Parathyroid adenoma (tissue), 2 donors: ENCODE data around the gene CENPA.

Source experiments
- H2AFZ ChIP-seq: fragments of 300-600 bp; sonication (generic); one replicate; pipeline ENCODE4 v1.7.0; 2017; ENCODE audit warnings: antibody characterized with exemption, mild to moderate bottlenecking
- H3K27ac ChIP-seq: fragments of 300-600 bp; sonication (generic); one replicate; pipeline ENCODE4 v1.7.0; 2017
- H3K27me3 ChIP-seq: fragments of 300-600 bp; sonication (generic); one replicate; pipeline ENCODE4 v1.7.0; 2017; ENCODE audit warnings: low read length; ENCODE audit not compliant: control insufficient read depth, insufficient read depth
- H3K36me3 ChIP-seq: fragments of 300-600 bp; sonication (generic); one replicate; pipeline ENCODE4 v1.7.0; 2017; ENCODE audit warnings: low read length; ENCODE audit not compliant: control insufficient read depth, insufficient read depth
- H3K4me1 ChIP-seq: fragments of 300-600 bp; sonication (generic); one replicate; pipeline ENCODE4 v1.7.0; 2017; ENCODE audit warnings: control low read depth
- H3K4me2 ChIP-seq: fragments of 300-600 bp; sonication (generic); one replicate; pipeline ENCODE4 v1.7.0; 2017; ENCODE audit warnings: low read length
- H3K4me3 ChIP-seq: fragments of 300-600 bp; sonication (generic); one replicate; pipeline ENCODE4 v1.7.0; 2017; ENCODE audit warnings: low read depth, low read length
- H3K79me2 ChIP-seq: fragments of 300-600 bp; sonication (generic); one replicate; pipeline ENCODE4 v1.7.0; 2017; ENCODE audit warnings: control low read depth
- H3K9ac ChIP-seq: fragments of 300-600 bp; sonication (generic); one replicate; pipeline ENCODE4 v1.7.0; 2017; ENCODE audit warnings: mild to moderate bottlenecking
- H3K9me3 ChIP-seq: fragments of 300-600 bp; sonication (generic); one replicate; pipeline ENCODE4 v1.7.0; 2017; ENCODE audit warnings: low read length; ENCODE audit not compliant: control insufficient read depth
- CTCF ChIP-seq: fragments of 300-600 bp; sonication (generic); IDR thresholded peaks from one replicate; pipeline ENCODE4 v1.7.0; 2017; ENCODE audit warnings: antibody characterized with exemption, mild to moderate bottlenecking
- donor health status: primary hyperparathyroidism.

Gene CENPA

GRCh38 chr2:26740890-26741302 lies 45.0 kb upstream of the CENPA start:
- peak overlapping the region; percentile 72 for H2AFZ ChIP-seq
- H3K36me3 ChIP-seq: no peaks in the 10 kb centered on the region
- H3K4me2 ChIP-seq: no peak overlapping the region
- no peak overlapping the region for H3K4me3 ChIP-seq
- H3K27ac ChIP-seq: peak overlapping the region; percentile 76
- TF ChIP-seq CTCF: peak; percentile 70
- no peaks in the 10 kb centered on the region for H3K27me3 ChIP-seq
- H3K9ac ChIP-seq: no peak overlapping the region
- peaks cover 43% of the 10 kb centered on the region for H3K4me1 ChIP-seq
- H3K9me3 ChIP-seq: no peaks in the 10 kb centered on the region
- no peaks in the 10 kb centered on the region for H3K79me2 ChIP-seq

- Histone ChIP-seq H3K9ac (no peak overlapping the region), H3K4me3 (no peak overlapping the region), H2AFZ (peak overlapping the region; percentile 72), H3K27ac (peak overlapping the region; percentile 76), H3K36me3 (no peaks in the 10 kb centered on the region), H3K79me2 (no peaks in the 10 kb centered on the region), H3K4me2 (no peak overlapping the region), H3K9me3 (no peaks in the 10 kb centered on the region), H3K4me1 (peaks cover 35% of the 10 kb centered on the region), H3K27me3 (no peaks in the 10 kb centered on the region)
- no peak for TF ChIP-seq CTCF
Observed at GRCh38 chr2:26742048-26742770, 43.6 kb upstream of the CENPA start.

- no peaks in the 10 kb centered on the region for H3K79me2 ChIP-seq
- no peak overlapping the region for H3K27ac ChIP-seq
- H3K4me1 ChIP-seq: peaks cover 27% of the 10 kb centered on the region
- TF ChIP-seq CTCF: no peak
- H2AFZ ChIP-seq: no peak overlapping the region
- no peak overlapping the region for H3K4me3 ChIP-seq
- H3K9me3 ChIP-seq: no peaks in the 10 kb centered on the region
- no peaks in the 10 kb centered on the region for H3K36me3 ChIP-seq
- H3K9ac ChIP-seq: no peak overlapping the region
- H3K27me3 ChIP-seq: no peaks in the 10 kb centered on the region
- H3K4me2 ChIP-seq: no peak overlapping the region
Observed at GRCh38 chr2:26743852-26744251, 42.0 kb upstream of the CENPA start.

- Histone ChIP-seq H3K9ac (no peak overlapping the region), H3K27me3 (no peaks in the 10 kb centered on the region), H3K4me3 (no peak overlapping the region), H3K36me3 (no peaks in the 10 kb centered on the region), H3K79me2 (no peaks in the 10 kb centered on the region), H2AFZ (no peak overlapping the region), H3K9me3 (no peaks in the 10 kb centered on the region), H3K4me2 (no peak overlapping the region), H3K27ac (no peak overlapping the region), H3K4me1 (peaks cover 27% of the 10 kb centered on the region)
- TF ChIP-seq CTCF: no peak
Observed at GRCh38 chr2:26744953-26745352, 40.9 kb upstream of the CENPA start.
